Measurements from ENCODE around the gene OTOGL.

Gene OTOGL

DNA sequence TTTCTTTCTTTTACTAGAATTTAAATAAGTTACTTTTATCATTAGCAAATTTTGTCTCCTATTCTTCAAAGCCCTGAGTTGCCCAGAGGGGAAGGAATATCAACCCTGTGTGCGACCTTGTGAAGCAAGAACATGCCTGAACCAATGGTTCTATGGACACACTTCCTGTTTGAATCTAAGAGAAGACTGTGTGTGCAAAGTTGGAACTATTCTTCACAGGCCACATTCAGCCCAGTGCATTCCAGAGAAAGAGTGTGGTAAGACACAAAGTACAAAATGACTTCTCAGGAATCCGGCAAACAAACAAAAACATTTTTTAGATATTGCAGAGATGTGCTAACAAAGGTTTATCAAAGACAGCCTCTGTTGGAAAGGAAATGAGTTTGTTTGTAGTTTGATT, 253.9 kb downstream of the OTOGL start:
- H3K9me3 ChIP-seq (ENCODE audit: control insufficient read depth, insufficient read depth, low read length), result no peaks in the 10 kb centered on the region
- H3K27me3 ChIP-seq (ENCODE audit: control insufficient read depth, insufficient read depth, low read length), result no peaks in the 10 kb centered on the region
- H3K4me1 ChIP-seq (ENCODE audit: control insufficient read depth, insufficient read depth, low read length), result no peaks in the 10 kb centered on the region
- no peaks in the 10 kb centered on the region for H3K36me3 ChIP-seq (ENCODE audit: control insufficient read depth, insufficient read depth, low read length)
- no peak overlapping the region for H3K4me3 ChIP-seq (ENCODE audit: low read depth, low read length)
- H3K27ac ChIP-seq (ENCODE audit: low read depth, low read length), result no peak overlapping the region
- no peak overlapping the region for H3K9ac ChIP-seq (ENCODE audit: low read depth, low read length)

DNA sequence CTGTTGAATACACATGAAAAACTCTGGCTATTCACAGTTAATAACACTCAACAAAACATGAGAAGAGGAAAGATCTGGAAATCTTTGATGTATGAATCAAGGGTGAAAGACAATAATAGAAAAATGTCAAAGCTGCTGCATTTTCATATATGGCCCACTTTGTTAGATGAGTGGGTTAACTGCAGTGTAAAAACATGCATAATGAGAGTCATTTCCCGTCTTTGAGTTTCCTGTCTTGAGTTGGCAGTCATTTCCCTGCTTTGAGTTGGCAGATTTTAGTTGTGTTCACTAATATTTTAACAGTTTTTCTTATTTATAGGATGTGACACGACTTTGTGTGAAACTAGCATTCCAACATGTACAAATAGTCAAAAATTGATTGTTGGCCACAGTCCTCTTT, 256.8 kb downstream of the OTOGL start:
- no peak overlapping the region for H3K4me3 ChIP-seq (ENCODE audit: low read depth, low read length)
- no peak overlapping the region for H3K9ac ChIP-seq (ENCODE audit: low read depth, low read length)
- no peaks in the 10 kb centered on the region for H3K27me3 ChIP-seq (ENCODE audit: control insufficient read depth, insufficient read depth, low read length)
- no peaks in the 10 kb centered on the region for H3K9me3 ChIP-seq (ENCODE audit: control insufficient read depth, insufficient read depth, low read length)
- H3K36me3 ChIP-seq (ENCODE audit: control insufficient read depth, insufficient read depth, low read length), result no peaks in the 10 kb centered on the region
- no peaks in the 10 kb centered on the region for H3K4me1 ChIP-seq (ENCODE audit: control insufficient read depth, insufficient read depth, low read length)
- no peak overlapping the region for H3K27ac ChIP-seq (ENCODE audit: low read depth, low read length)

DNA sequence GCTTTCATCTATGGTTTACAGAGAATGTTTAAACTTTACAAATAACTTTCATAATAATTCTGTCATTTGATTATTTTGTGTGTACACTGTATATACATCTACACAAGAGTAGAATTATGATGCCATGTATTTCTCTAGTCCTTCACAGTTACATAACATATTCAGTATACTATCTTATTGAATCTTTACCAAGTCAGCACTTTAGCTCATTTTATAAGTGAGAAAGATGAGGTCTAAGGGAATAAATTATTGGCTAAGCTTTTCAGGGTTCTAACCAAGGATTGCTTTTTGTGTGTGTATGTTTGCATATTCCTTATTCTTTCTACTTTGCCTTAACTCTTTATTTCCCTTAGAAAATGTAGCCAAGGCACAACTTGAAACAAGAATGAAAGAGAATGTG, 260.4 kb downstream of the OTOGL start:
- no peaks in the 10 kb centered on the region for H3K4me1 ChIP-seq (ENCODE audit: control insufficient read depth, insufficient read depth, low read length)

DNA sequence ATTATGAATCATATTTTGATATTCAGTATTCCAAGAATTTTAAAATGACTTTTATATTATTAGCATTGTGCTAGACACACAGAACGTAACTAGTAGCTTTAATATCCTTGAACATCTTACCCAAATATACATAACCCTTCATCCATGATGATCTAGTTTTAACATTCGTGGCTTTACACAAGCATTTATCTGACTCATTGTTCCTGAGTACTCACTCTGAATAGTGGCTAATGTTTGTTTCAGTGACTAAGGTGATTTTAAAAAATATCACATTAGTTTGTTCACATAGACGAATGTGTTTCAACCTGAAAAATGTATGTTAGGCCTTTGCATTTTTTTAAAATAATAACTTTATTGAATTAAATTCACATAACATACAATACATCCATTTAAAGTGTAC, 264.7 kb downstream of the OTOGL start:
- Histone ChIP-seq H3K4me1 (ENCODE audit: control insufficient read depth, insufficient read depth, low read length) (no peaks in the 10 kb centered on the region), H3K36me3 (ENCODE audit: control insufficient read depth, insufficient read depth, low read length) (no peaks in the 10 kb centered on the region), H3K9me3 (ENCODE audit: control insufficient read depth, insufficient read depth, low read length) (no peaks in the 10 kb centered on the region), H3K4me3 (ENCODE audit: low read depth, low read length) (no peak overlapping the region), H3K27me3 (ENCODE audit: control insufficient read depth, insufficient read depth, low read length) (no peaks in the 10 kb centered on the region), H3K9ac (ENCODE audit: low read depth, low read length) (no peak overlapping the region), H3K27ac (ENCODE audit: low read depth, low read length) (no peak overlapping the region)

More for the DNA sequence above, 260.4 kb downstream of the OTOGL start:
- Histone ChIP-seq H3K27ac (ENCODE audit: low read depth, low read length) (no peak overlapping the region), H3K4me3 (ENCODE audit: low read depth, low read length) (no peak overlapping the region), H3K36me3 (ENCODE audit: control insufficient read depth, insufficient read depth, low read length) (no peaks in the 10 kb centered on the region), H3K9ac (ENCODE audit: low read depth, low read length) (no peak overlapping the region), H3K9me3 (ENCODE audit: control insufficient read depth, insufficient read depth, low read length) (no peaks in the 10 kb centered on the region), H3K27me3 (ENCODE audit: control insufficient read depth, insufficient read depth, low read length) (no peaks in the 10 kb centered on the region)

DNA sequence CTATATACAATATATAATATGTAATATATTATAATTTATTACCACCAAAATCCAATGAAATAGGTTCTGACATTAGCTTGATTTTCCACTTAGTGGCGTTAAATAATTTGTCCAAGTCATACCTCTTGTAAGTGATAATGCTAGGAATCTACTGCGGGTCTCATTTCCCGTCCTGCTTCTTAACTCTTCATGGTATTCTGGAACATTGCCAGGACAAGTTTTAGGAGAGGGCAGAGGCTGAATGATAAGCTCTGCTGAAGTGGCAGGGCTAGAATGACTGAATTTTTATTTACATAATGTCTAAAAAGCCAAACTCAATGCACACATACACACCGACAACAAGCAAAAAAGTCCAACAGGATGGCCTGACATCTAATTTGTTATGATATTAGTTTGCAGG, 274.3 kb downstream of the OTOGL start:
- Histone ChIP-seq H3K27me3 (ENCODE audit: control insufficient read depth, insufficient read depth, low read length) (no peaks in the 10 kb centered on the region), H3K4me1 (ENCODE audit: control insufficient read depth, insufficient read depth, low read length) (no peaks in the 10 kb centered on the region), H3K36me3 (ENCODE audit: control insufficient read depth, insufficient read depth, low read length) (no peaks in the 10 kb centered on the region), H3K9ac (ENCODE audit: low read depth, low read length) (no peak overlapping the region), H3K27ac (ENCODE audit: low read depth, low read length) (no peak overlapping the region), H3K9me3 (ENCODE audit: control insufficient read depth, insufficient read depth, low read length) (no peaks in the 10 kb centered on the region), H3K4me3 (ENCODE audit: low read depth, low read length) (no peak overlapping the region)

DNA sequence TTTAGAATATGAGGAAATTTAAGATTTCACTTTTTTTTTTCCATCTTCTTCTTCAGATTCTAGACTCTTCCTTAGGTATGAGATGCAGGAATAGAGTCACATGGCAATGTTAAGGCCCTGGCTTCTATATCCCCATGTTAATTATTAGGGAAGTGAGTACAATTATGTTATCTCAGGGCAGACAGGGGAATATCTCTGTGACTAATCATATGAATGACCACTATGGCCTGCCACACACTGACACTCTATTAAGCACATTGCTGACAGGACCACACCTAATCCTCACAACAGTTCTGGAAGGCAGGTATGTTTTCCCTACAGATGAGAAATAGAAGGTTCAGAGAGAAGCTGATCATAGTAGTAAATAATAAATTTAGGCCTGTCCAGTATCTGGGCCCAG, 275.3 kb downstream of the OTOGL start:
- Histone ChIP-seq H3K36me3 (ENCODE audit: control insufficient read depth, insufficient read depth, low read length) (no peaks in the 10 kb centered on the region), H3K27ac (ENCODE audit: low read depth, low read length) (no peak overlapping the region)

DNA sequence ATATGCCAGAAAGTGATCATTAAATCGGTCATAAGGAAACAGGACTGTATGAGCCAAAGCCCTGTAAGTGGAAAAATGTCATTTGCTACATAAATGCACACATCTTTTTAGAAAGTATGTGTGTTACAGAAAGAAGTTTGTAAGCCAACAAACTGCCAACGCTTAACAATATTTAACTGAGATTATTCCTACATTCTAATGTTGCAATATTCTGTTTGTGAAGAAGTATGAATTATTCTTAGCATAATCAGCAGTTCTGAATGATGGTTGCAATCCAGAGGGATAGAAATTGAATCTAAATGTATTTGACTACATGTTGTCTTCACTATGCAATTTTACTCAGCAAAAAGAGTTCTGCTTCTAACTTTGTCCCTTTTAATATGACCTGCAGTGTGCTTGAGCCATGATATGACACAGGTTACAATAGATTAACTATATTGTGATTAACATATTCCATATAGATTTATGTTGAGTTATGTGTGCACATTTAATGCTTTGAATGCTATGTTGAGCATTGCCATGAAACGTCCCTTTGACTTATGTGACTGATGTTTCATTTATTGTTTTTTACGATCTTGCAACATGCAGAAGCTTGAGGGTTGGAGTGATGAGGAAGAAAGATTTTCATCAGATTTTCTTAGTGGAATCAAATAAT, 277.9 kb downstream of the OTOGL start:
- Histone ChIP-seq H3K4me1 (ENCODE audit: control insufficient read depth, insufficient read depth, low read length) (no peaks in the 10 kb centered on the region), H3K9ac (ENCODE audit: low read depth, low read length) (no peak overlapping the region), H3K9me3 (ENCODE audit: control insufficient read depth, insufficient read depth, low read length) (no peaks in the 10 kb centered on the region), H3K27ac (ENCODE audit: low read depth, low read length) (no peak overlapping the region), H3K36me3 (ENCODE audit: control insufficient read depth, insufficient read depth, low read length) (no peaks in the 10 kb centered on the region), H3K27me3 (ENCODE audit: control insufficient read depth, insufficient read depth, low read length) (no peaks in the 10 kb centered on the region), H3K4me3 (ENCODE audit: low read depth, low read length) (no peak overlapping the region)

More for the DNA sequence above, 275.3 kb downstream of the OTOGL start:
- Histone ChIP-seq H3K9ac (ENCODE audit: low read depth, low read length) (no peak overlapping the region), H3K9me3 (ENCODE audit: control insufficient read depth, insufficient read depth, low read length) (no peaks in the 10 kb centered on the region), H3K4me3 (ENCODE audit: low read depth, low read length) (no peak overlapping the region), H3K4me1 (ENCODE audit: control insufficient read depth, insufficient read depth, low read length) (no peaks in the 10 kb centered on the region), H3K27me3 (ENCODE audit: control insufficient read depth, insufficient read depth, low read length) (no peaks in the 10 kb centered on the region)

DNA sequence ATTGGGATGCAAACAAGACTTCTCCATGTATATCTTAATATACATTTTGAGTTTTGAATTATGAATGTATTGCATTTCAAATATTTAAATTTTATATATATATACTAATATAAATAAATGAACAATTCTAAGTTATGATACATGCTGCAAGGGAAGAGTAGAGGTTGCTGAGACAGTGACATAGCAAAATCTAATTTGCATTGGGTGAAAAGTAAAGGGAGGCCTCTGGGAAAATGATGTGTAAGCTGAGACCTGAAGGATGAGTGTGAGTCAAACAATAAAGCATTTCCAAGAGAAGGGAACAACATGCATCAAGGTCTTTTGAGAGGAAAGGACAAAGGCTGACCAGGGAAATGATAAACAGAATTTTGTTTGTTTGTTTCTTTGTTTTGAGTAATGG, 281.8 kb downstream of the OTOGL start:
- H3K4me1 ChIP-seq (ENCODE audit: control insufficient read depth, insufficient read depth, low read length), result no peaks in the 10 kb centered on the region
- H3K9me3 ChIP-seq (ENCODE audit: control insufficient read depth, insufficient read depth, low read length), result no peaks in the 10 kb centered on the region
- no peaks in the 10 kb centered on the region for H3K36me3 ChIP-seq (ENCODE audit: control insufficient read depth, insufficient read depth, low read length)
- H3K27ac ChIP-seq (ENCODE audit: low read depth, low read length), result no peak overlapping the region
- no peaks in the 10 kb centered on the region for H3K27me3 ChIP-seq (ENCODE audit: control insufficient read depth, insufficient read depth, low read length)
- H3K4me3 ChIP-seq (ENCODE audit: low read depth, low read length), result no peak overlapping the region
- no peak overlapping the region for H3K9ac ChIP-seq (ENCODE audit: low read depth, low read length)

DNA sequence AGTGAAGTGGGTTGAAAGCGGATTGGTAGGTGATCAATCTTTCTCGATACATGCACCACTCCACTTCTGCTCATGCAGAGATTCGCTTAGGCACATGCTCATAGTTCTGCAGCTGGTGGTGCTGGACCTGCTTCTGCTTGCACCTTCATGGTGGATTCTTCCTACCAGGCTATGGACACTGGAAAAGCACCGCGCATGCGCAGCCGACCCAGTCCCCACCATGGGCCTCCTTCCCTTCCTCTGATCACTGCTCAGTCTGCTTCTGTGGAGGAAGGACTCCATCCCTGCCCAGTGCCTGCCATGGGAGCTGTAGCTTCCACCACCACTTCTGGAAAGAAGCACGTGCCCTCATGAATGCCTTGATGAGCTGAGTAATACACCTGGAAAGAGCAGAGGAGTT, 282.9 kb downstream of the OTOGL start:
- Histone ChIP-seq H3K9ac (ENCODE audit: low read depth, low read length) (no peak overlapping the region), H3K4me3 (ENCODE audit: low read depth, low read length) (no peak overlapping the region), H3K27me3 (ENCODE audit: control insufficient read depth, insufficient read depth, low read length) (no peaks in the 10 kb centered on the region), H3K36me3 (ENCODE audit: control insufficient read depth, insufficient read depth, low read length) (no peaks in the 10 kb centered on the region), H3K9me3 (ENCODE audit: control insufficient read depth, insufficient read depth, low read length) (no peaks in the 10 kb centered on the region), H3K27ac (ENCODE audit: low read depth, low read length) (no peak overlapping the region), H3K4me1 (ENCODE audit: control insufficient read depth, insufficient read depth, low read length) (no peaks in the 10 kb centered on the region)

DNA sequence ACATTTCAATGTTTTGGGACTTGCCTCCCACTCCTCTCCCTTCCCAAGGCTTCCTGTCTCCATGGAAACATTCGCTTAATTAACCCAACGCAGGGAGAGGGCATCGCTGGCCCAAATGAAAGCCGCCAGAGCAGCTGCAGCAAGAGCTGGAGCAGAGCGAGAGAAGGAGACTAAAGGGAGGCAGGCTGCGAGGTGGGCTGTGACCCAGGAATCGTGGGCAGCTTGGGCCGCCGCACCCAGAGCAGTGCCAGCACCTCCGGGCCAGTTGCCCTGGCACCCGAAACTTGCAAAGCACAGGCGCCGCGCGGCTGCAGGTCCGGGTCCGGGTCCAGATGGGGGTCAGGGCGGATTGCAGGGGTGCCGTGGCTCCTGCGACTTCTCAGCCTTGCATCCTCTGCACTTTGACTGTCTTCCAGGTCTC, 301.2 kb downstream of the OTOGL start:
- Histone ChIP-seq H3K4me1 (ENCODE audit: control insufficient read depth, insufficient read depth, low read length) (no peaks in the 10 kb centered on the region), H3K27ac (ENCODE audit: low read depth, low read length) (no peak overlapping the region), H3K27me3 (ENCODE audit: control insufficient read depth, insufficient read depth, low read length) (no peaks in the 10 kb centered on the region), H3K9me3 (ENCODE audit: control insufficient read depth, insufficient read depth, low read length) (no peaks in the 10 kb centered on the region), H3K36me3 (ENCODE audit: control insufficient read depth, insufficient read depth, low read length) (no peaks in the 10 kb centered on the region), H3K9ac (ENCODE audit: low read depth, low read length) (no peak overlapping the region), H3K4me3 (ENCODE audit: low read depth, low read length) (no peak overlapping the region)

DNA sequence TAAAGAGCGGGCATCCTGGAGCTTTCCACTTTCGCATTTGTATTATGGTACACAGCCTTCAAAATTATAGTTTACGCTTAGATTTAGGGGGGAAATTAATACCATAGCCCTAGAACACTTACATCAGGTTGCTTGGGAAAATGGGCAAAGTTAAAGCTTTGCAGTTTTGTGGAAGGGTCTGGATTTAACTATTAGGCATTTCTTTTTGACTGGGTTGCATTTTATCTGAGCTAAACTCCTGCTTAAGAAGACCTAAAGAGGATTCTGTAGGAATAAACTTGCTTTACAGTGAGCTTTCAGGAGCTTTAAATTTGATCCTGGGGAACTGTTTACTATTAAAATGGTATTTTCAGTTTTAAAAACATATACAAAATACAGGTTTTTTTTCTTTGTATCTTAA, 301.9 kb downstream of the OTOGL start:
- Histone ChIP-seq H3K4me1 (ENCODE audit: control insufficient read depth, insufficient read depth, low read length) (no peaks in the 10 kb centered on the region), H3K9ac (ENCODE audit: low read depth, low read length) (no peak overlapping the region), H3K27me3 (ENCODE audit: control insufficient read depth, insufficient read depth, low read length) (no peaks in the 10 kb centered on the region), H3K9me3 (ENCODE audit: control insufficient read depth, insufficient read depth, low read length) (no peaks in the 10 kb centered on the region), H3K36me3 (ENCODE audit: control insufficient read depth, insufficient read depth, low read length) (no peaks in the 10 kb centered on the region), H3K4me3 (ENCODE audit: low read depth, low read length) (no peak overlapping the region), H3K27ac (ENCODE audit: low read depth, low read length) (no peak overlapping the region)

DNA sequence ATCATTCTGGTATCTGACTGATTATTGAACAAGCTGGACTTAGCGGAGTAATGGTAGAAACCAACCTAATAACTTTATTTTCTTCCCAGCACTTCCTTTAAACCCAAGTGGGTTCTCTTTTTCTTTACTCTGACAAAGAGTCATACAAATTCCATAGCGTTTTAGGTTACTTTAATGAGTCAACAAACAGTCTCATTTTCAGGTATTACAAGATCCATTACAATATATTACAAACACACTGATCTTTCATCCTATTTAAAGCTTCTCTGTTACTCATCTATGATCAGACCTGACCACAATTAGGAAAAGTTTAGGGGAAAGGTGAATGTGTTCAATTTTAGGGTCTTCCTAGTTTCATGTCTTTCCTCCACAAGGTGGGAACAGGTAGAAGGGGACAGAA, 305.3 kb downstream of the OTOGL start:
- H3K9ac ChIP-seq (ENCODE audit: low read depth, low read length), result no peak overlapping the region
- H3K27me3 ChIP-seq (ENCODE audit: control insufficient read depth, insufficient read depth, low read length), result no peaks in the 10 kb centered on the region
- no peaks in the 10 kb centered on the region for H3K4me1 ChIP-seq (ENCODE audit: control insufficient read depth, insufficient read depth, low read length)
- no peaks in the 10 kb centered on the region for H3K36me3 ChIP-seq (ENCODE audit: control insufficient read depth, insufficient read depth, low read length)
- H3K9me3 ChIP-seq (ENCODE audit: control insufficient read depth, insufficient read depth, low read length), result no peaks in the 10 kb centered on the region
- H3K27ac ChIP-seq (ENCODE audit: low read depth, low read length), result no peak overlapping the region
- no peak overlapping the region for H3K4me3 ChIP-seq (ENCODE audit: low read depth, low read length)

Measured in HUES48 (cell line).